GM12878 (cell line): ENCODE results near the gene FAM229A. TPM values are rescaled to one million over a fixed set of nuclear protein-coding genes. Genes with fewer than 3 reads are reported as not detected.

Experiments
- ATAC-seq: fragments of 200-7000 bp; cut with Tn5 transposase; 3 replicates; pipeline ENCODE4 v1.9.1; 2020; ENCODE audit warnings: mild to moderate bottlenecking, moderate library complexity
- BruUV-seq: library from RNA; stranded (reverse); fragments of 400-500 nt; replicated peaks from 2 replicates; lab custom pipeline; 2021; lab: Mats Ljungman, UMichigan
- CTCF ChIA-PET: fragments of 300-600 bp; sonication (Branson Sonifier 250); formaldehyde crosslinking; extraction: SDS; loops from one replicate; lab custom pipeline; 2021; ENCODE audit warnings: inconsistent platforms; lab: Yijun Ruan, JAX
- POLR2A ChIA-PET: fragments of 350-600 bp; formaldehyde crosslinking; extraction: SDS; loops from one replicate; lab custom pipeline; 2021; ENCODE audit warnings: inconsistent platforms; lab: Charles Lee
- RAD21 ChIA-PET: fragments of 300-600 bp; sonication (Branson Sonifier 250); formaldehyde crosslinking; loops from one replicate; lab custom pipeline; 2023; ENCODE audit warnings: antibody characterized with exemption; ENCODE audit not compliant: unreplicated experiment; lab: Charles Lee
- SMC1A ChIA-PET: fragments of 300-600 bp; sonication (Branson Sonifier 250); formaldehyde crosslinking; loops from one replicate; lab custom pipeline; 2023; ENCODE audit not compliant: unreplicated experiment, uncharacterized antibody; lab: Charles Lee
- DNase-seq: peaks from one replicate; pipeline ENCODE4 v3.0.0-alpha.2; 2011; ENCODE audit warnings: low read depth, low spot score
- FAIRE-seq: peaks from 3 replicates; lab custom pipeline; 2011; peaks lifted over from hg19 to GRCh38; lab: Jason Lieb, UNC
- H2AFZ ChIP-seq: 2 replicates; pipeline ENCODE4 v1.6.0; 2011; ENCODE audit warnings: low read depth, low read length, control low read depth; ENCODE audit not compliant: control insufficient read depth
- H3K27ac ChIP-seq: 2 replicates; pipeline ENCODE4 v1.5.1; 2011; ENCODE audit warnings: control low read depth; ENCODE audit not compliant: control insufficient read depth, insufficient read depth
- H3K27me3 ChIP-seq, 2 experiments: replicated peaks in 1 of 2; 2 replicates each; pipeline versions ENCODE4 v1.6.0 to v1.6.1; 2011; ENCODE audit warnings: low read length in 1 of 2; ENCODE audit not compliant: control insufficient read depth in 2 of 2, insufficient read depth in 2 of 2
- H3K36me3 ChIP-seq, 2 experiments: 2 replicates each; pipeline ENCODE4 v1.5.1; 2011; ENCODE audit warnings: low read length in 1 of 2; ENCODE audit not compliant: control insufficient read depth in 2 of 2, insufficient read depth in 2 of 2
- H3K4me1 ChIP-seq: 2 replicates; pipeline ENCODE4 v1.6.1; 2011; ENCODE audit warnings: mild to moderate bottlenecking, low read length, moderate library complexity, mixed read lengths; ENCODE audit not compliant: control insufficient read depth, insufficient read depth
- H3K4me2 ChIP-seq: 2 replicates; pipeline ENCODE4 v1.6.0; 2011; ENCODE audit warnings: control low read depth; ENCODE audit not compliant: control insufficient read depth, insufficient read depth
- H3K4me3 ChIP-seq: fragments of 200-600 bp; sonication (generic); 2 replicates; pipeline ENCODE4 v1.5.1; 2016
- H3K79me2 ChIP-seq: 2 replicates; pipeline ENCODE4 v1.6.0; 2011; ENCODE audit warnings: low read length; ENCODE audit not compliant: control insufficient read depth, insufficient read depth
- H3K9ac ChIP-seq: 2 replicates; pipeline ENCODE4 v1.8.0; 2011; ENCODE audit warnings: low read length, control low read depth, mixed read lengths; ENCODE audit not compliant: control insufficient read depth, insufficient read depth
- H3K9me3 ChIP-seq: replicated peaks from 3 replicates; pipeline ENCODE4 v1.5.1; 2011; ENCODE audit warnings: mild to moderate bottlenecking, low read length; ENCODE audit not compliant: control insufficient read depth, insufficient read depth
- H4K20me1 ChIP-seq: 2 replicates; pipeline ENCODE4 v1.6.0; 2011; ENCODE audit not compliant: control insufficient read depth, insufficient read depth
- BCL11A ChIP-seq: IDR thresholded peaks from 2 replicates; pipeline ENCODE4 v1.6.1; 2011; ENCODE audit warnings: low read depth, low read length
- CBFB ChIP-seq: IDR thresholded peaks from 2 replicates; pipeline ENCODE4 v1.6.1; 2016; ENCODE audit warnings: antibody characterized with exemption, low read depth
- CHD2 ChIP-seq: IDR thresholded peaks from 2 replicates; pipeline ENCODE4 v1.6.1; 2011; ENCODE audit warnings: low read depth, low read length, improper control_type of control experiment, borderline replicate concordance
- DPF2 ChIP-seq: fragments of 450-650 bp; IDR thresholded peaks from 2 replicates; pipeline ENCODE4 v1.6.1; 2017; ENCODE audit warnings: mild to moderate bottlenecking
- IKZF2 ChIP-seq, 2 experiments: fragments of 450-650 bp; IDR thresholded peaks; 2 replicates each; pipeline ENCODE4 v1.6.1; 2017; ENCODE audit warnings: mild to moderate bottlenecking in 2 of 2, moderate library complexity in 2 of 2
- IRF3 ChIP-seq: fragments of 450-650 bp; IDR thresholded peaks from 2 replicates; pipeline ENCODE4 v1.6.1; 2014; ENCODE audit warnings: mild to moderate bottlenecking
- JUNB ChIP-seq: IDR thresholded peaks from 2 replicates; pipeline ENCODE4 v1.6.1; 2016; ENCODE audit warnings: antibody characterized with exemption, mild to moderate bottlenecking
- MEF2B ChIP-seq: fragments of 450-650 bp; IDR thresholded peaks from 2 replicates; pipeline ENCODE4 v1.6.1; 2018; ENCODE audit warnings: mild to moderate bottlenecking, moderate library complexity; ENCODE audit not compliant: partially characterized antibody, poor library complexity, severe bottlenecking
- NR2C1 ChIP-seq: fragments of 450-650 bp; IDR thresholded peaks from 2 replicates; pipeline ENCODE4 v1.6.1; 2017; ENCODE audit warnings: antibody characterized with exemption, mild to moderate bottlenecking, moderate library complexity
- NR2C2 ChIP-seq: IDR thresholded peaks from 2 replicates; pipeline ENCODE4 v1.6.1; 2011; ENCODE audit warnings: borderline replicate concordance, low read depth; ENCODE audit not compliant: control insufficient read depth, insufficient read length
- RAD21 ChIP-seq: IDR thresholded peaks from 2 replicates; pipeline ENCODE4 v1.6.1; 2011; ENCODE audit warnings: mild to moderate bottlenecking, low read depth, low read length, moderate library complexity; ENCODE audit not compliant: insufficient read depth
- RAD51 ChIP-seq: fragments of 450-650 bp; IDR thresholded peaks from 2 replicates; pipeline ENCODE4 v1.6.1; 2016; ENCODE audit warnings: moderate library complexity, mild to moderate bottlenecking, inconsistent platforms
- RBBP5 ChIP-seq: fragments of 200-600 bp; sonication (generic); conservative IDR thresholded peaks from 2 replicates; pipeline ENCODE4 v1.6.1; 2016
- RELA ChIP-seq: fragments of 450-650 bp; IDR thresholded peaks from 2 replicates; pipeline ENCODE4 v1.8.0; 2014; ENCODE audit warnings: borderline replicate concordance; ENCODE audit not compliant: partially characterized antibody
- SIX5 ChIP-seq: IDR thresholded peaks from 2 replicates; pipeline ENCODE4 v1.6.1; 2011; ENCODE audit warnings: mild to moderate bottlenecking, low read depth, low read length, moderate library complexity; ENCODE audit not compliant: severe bottlenecking
- SUPT20H ChIP-seq: IDR thresholded peaks from 2 replicates; pipeline ENCODE4 v1.6.1; 2011; ENCODE audit warnings: low read depth, mild to moderate bottlenecking, low read length, moderate library complexity, borderline replicate concordance; ENCODE audit not compliant: control insufficient read depth
- ZNF24 ChIP-seq: fragments of 450-650 bp; IDR thresholded peaks from 2 replicates; pipeline ENCODE4 v1.6.1; 2017; ENCODE audit warnings: antibody characterized with exemption, mild to moderate bottlenecking
- ZSCAN29 ChIP-seq: fragments of 450-650 bp; IDR thresholded peaks from 2 replicates; pipeline ENCODE4 v1.6.1; 2017; ENCODE audit warnings: mild to moderate bottlenecking, moderate library complexity
- WGBS: methylation state at CpG from one replicate; pipeline ENCODE4 v1.1.6; 2016; ENCODE audit warnings: low lambda C conversion rate; ENCODE audit not compliant: insufficient replicate concordance, insufficient coverage; ENCODE audit errors: missing lambda C conversion rate; 5-methylcytosine and 5-hydroxymethylcytosine counted together
- in situ Hi-C: fragments of 300-500 bp; cut with MboI; formaldehyde crosslinking; loops from 9 replicates; pipeline ENCODE4 v1.14.3; 2018; ENCODE audit warnings: mixed read lengths
- intact Hi-C: fragments of 100-400 bp; cut with micrococcal nuclease; formaldehyde crosslinking; loops from one replicate; pipeline ENCODE4 v1.14.2; 2022; ENCODE audit not compliant: unreplicated experiment
- polyA plus RNA-seq, 11 experiments: library from polyadenylated mRNA; depleted of rRNA in 4 of 11; unstranded in 6 of 11; stranded (reverse) in 5 of 11; fragments of >200 nt; fragmentation: Nextera tagmentation in 4 of 11; fragmentation: Illumina TruSeq in 1 of 11; extraction: Ambion mirVana in 4 of 11; extraction: Trizol in 1 of 11; gene quantifications; 1 replicate in 1 of 11; 2 replicates in 10 of 11; pipeline versions ENCODE4 v1.2.1 to v1.2.3, GENCODE V29; 2011 to 2016; ENCODE audit warnings: inconsistent platforms in 2 of 11, missing spikeins in 2 of 11, low read depth in 1 of 11
- total RNA-seq, 4 experiments: library from RNA; depleted of rRNA in 3 of 4; stranded (reverse); fragments of >200 nt in 3 of 4; fragmentation: Illumina TruSeq in 1 of 4; extraction: Trizol in 1 of 4; gene quantifications; 2 replicates each; pipeline versions ENCODE4 v1.2.1 to v1.2.3, GENCODE V29; 2013 to 2021
- TF ChIP-seq, protein P1 (sequence below), 3 experiments: IDR thresholded peaks in 2 of 3; conservative IDR thresholded peaks in 1 of 3; 2 replicates each; pipeline ENCODE4 v1.5.1; 2011; ENCODE audit warnings: low read depth in 3 of 3, low read length in 3 of 3, mild to moderate bottlenecking in 3 of 3, control low read depth in 2 of 3, moderate library complexity in 2 of 3, inconsistent platforms in 1 of 3, mixed read lengths in 1 of 3; ENCODE audit not compliant: control insufficient read depth in 2 of 3, insufficient read depth in 1 of 3; ENCODE audit errors: extremely low read depth in 1 of 3
- TF ChIP-seq, protein P2 (sequence below): IDR thresholded peaks from 2 replicates; pipeline ENCODE4 v1.6.1; 2012; ENCODE audit warnings: low read depth, low read length, improper control_type of control experiment

The FAM229A gene
- total and polyA plus RNA-seq, 10 of the 15 experiments (the other 5 are each of a cell fraction or from before 2014, with no cell fraction given), result 0.02 to 5.3 (median 1.4) TPM; not detected in 1

- Histone ChIP-seq H4K20me1 (no peaks in the 10 kb centered on the region), H3K4me1 (peaks cover 14% of the 10 kb centered on the region), H3K4me2 (no peak overlapping the region), H3K27me3 (no peaks in the 10 kb centered on the region), H2AFZ (no peak overlapping the region), H3K9me3 (no peaks in the 10 kb centered on the region), H3K79me2 (no peaks in the 10 kb centered on the region; the same call in 1 of the 2 replicates), H3K36me3 (no peaks in the 10 kb centered on the region), H3K4me3 (no peak overlapping the region), H3K9ac (no peak overlapping the region), H3K27ac (no peak overlapping the region)
- in situ Hi-C loops (no loop called here), intact Hi-C loops (no loop called here)
- ChIA-PET SMC1A (no interaction called here), POLR2A (no interaction called here), CTCF (interaction anchor here (1.1 to 1.3 kb wide), 2 partner anchors 23 kb away, joined by 3 read pairs; no protein-coding TSS in a partner anchor), RAD21 (no interaction called here)
- FAIRE-seq (no peak), ATAC-seq (no peak), DNase-seq (no peak)
- BruUV-seq, result no TSS peak
- 80% methylated on average over 1 of the region's 1 CpG for WGBS
- TF ChIP-seq RELA (no peak), SUPT20H (no peak), IKZF2 (IDR thresholded peaks at IDR 0.05) (no peak), BCL11A (no peak), RAD51 (no peak), CBFB (no peak), ZSCAN29 (no peak), NR2C1 (no peak), IRF3 (no peak), DPF2 (no peak), RAD21 (no peak), NR2C2 (no peak), MEF2B (no peak), CHD2 (no peak), SIX5 (no peak), JUNB (no peak), ZNF24 (no peak), RBBP5 (no peak)
- TF ChIP-seq, protein P1, sequence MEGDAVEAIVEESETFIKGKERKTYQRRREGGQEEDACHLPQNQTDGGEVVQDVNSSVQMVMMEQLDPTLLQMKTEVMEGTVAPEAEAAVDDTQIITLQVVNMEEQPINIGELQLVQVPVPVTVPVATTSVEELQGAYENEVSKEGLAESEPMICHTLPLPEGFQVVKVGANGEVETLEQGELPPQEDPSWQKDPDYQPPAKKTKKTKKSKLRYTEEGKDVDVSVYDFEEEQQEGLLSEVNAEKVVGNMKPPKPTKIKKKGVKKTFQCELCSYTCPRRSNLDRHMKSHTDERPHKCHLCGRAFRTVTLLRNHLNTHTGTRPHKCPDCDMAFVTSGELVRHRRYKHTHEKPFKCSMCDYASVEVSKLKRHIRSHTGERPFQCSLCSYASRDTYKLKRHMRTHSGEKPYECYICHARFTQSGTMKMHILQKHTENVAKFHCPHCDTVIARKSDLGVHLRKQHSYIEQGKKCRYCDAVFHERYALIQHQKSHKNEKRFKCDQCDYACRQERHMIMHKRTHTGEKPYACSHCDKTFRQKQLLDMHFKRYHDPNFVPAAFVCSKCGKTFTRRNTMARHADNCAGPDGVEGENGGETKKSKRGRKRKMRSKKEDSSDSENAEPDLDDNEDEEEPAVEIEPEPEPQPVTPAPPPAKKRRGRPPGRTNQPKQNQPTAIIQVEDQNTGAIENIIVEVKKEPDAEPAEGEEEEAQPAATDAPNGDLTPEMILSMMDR (IDR thresholded peaks at IDR 0.05 in 2 of 3, conservative IDR thresholded peaks at IDR 0.05 in 1 of 3; ENCODE audit: control insufficient read depth in 2 of 3, extremely low read depth in 1 of 3, insufficient read depth in 1 of 3, low read depth in 3 of 3, low read length in 3 of 3), result no peak
- TF ChIP-seq, protein P2, sequence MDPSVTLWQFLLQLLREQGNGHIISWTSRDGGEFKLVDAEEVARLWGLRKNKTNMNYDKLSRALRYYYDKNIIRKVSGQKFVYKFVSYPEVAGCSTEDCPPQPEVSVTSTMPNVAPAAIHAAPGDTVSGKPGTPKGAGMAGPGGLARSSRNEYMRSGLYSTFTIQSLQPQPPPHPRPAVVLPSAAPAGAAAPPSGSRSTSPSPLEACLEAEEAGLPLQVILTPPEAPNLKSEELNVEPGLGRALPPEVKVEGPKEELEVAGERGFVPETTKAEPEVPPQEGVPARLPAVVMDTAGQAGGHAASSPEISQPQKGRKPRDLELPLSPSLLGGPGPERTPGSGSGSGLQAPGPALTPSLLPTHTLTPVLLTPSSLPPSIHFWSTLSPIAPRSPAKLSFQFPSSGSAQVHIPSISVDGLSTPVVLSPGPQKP, result no peak
Observed at GRCh38 chr1:32356478-32356877, 5.8 kb downstream of the FAM229A start.
